Right renal cortex interstitium (tissue), 3 donors: ENCODE results near the gene EIF3CL. TPM values are rescaled to one million over a fixed set of nuclear protein-coding genes. Genes with fewer than 3 reads are reported as not detected.
"Not testable (repeated sequence)": the region's sequence is repeated elsewhere in the genome, so short reads cannot be mapped to it uniquely, and the experiment has no call there.

Experiments used
- DNase-seq, 3 donors: peaks; one replicate each; pipeline ENCODE4 v3.0.0-alpha.2; 2013; ENCODE audit warnings: low read depth in 3 of 3, low spot score in 2 of 3
- polyA plus RNA-seq, 3 donors: library from polyadenylated mRNA; unstranded; fragments of 120-200 nt; gene quantifications; one replicate each; pipeline ENCODE4 v1.2.1, GENCODE V29; 2013; ENCODE audit not compliant: insufficient read length in 3 of 3

The EIF3CL gene
- polyA plus RNA-seq, 3 donors = 93.1 to 110 (median 104) TPM

DNA sequence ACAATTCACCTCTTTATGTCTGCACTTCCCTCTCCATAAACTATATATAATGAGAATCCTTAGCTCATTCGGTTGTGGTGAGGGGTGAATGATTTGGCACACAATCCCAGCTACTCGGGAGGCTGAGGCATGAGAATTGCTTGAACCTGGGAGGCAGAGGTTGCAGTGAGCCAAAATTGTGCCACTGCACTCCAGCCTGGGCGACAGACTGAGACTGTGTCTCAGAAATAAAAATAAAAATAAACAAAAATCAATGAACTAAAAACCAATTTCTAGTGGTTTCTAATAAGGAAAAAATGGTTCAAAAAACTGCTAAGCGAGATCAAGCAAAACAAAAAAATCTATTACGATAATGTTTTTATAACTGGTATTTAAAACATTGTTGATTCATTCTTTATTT is 40.2 kb downstream of the EIF3CL start, which contains the start of gene NPIPB6:
Gene NPIPB6, minus strand, starts transcription at position 101 of the 400 bp plus-strand sequence. CDS start 686 bp downstream, outside the sequence.
- DNase-seq = not testable (repeated sequence)

DNA sequence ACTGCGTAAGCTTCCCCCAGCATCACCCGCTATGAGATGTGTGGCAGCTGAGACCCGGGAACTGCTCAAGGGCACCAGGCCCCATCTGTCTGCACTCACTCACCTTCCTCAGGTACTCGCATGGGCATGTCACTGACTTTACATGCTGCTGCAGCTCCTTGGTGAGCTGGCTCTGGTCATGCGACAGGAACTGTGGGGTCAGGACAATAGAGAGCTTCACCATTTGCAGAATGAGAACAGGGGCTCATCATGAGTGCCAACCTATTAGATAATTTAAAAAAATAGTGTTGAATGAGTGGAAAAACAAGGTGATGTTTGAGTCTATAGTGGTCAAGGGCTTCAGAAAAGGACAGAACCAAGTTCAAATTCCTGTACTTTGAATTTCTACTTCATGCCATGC is 41.0 kb downstream of the EIF3CL start:
- not testable (repeated sequence) for DNase-seq

DNA sequence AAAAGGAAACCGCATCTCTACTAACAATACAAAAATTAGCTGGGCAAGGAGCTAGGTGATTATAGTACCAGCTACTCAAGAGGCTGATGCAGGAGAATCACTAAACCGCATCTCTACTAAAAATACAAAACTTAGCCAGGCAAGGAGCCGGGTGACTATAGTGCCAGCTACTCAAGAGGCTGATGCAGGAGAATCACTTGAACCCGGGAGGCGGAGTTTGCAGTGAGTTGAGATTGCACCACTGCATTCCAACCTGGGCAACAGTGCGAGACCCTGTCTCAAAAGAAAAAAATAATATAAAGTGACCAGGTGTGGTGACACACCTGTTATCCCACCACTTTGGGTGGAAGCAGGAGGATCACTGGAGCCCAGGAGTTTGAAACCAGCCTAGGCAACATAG is 65.4 kb downstream of the EIF3CL start:
- not testable (repeated sequence) for DNase-seq

DNA sequence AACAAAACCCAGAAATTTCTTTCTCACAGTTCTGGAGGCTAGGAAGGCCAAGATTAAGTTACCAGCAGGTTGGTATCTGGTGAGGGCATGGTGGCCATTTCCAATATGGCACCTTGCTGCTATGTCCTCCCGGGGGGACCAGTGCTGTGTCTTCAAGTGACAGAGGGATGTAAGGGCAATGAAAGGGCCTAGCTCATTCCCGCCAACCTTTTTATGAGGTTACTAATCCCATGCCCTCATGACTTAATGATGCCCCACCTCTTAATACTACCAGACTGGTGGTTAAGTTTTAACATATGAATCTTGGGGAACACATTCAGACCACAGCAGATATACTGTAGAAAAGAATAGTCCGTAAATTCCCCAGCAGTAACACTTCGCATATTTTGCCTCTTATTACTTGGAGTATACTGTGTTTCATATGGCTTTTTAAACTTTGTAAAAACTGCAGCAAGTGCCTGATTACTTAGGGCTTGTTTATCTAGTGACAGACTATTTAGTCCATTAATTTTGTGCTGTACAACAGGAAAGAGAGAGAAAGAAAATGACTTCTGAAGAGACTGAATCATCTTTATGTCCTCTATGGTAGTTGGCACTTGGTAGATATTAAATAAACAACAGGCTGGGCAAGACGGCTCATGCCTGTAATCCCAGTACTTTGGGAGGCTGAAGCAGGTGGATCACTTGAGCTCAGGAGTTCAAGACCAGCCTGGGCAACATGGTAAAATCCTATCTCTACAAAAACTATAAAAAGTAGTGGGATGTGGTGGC is 66.5 kb downstream of the EIF3CL start:
- DNase-seq = not testable (repeated sequence)

DNA sequence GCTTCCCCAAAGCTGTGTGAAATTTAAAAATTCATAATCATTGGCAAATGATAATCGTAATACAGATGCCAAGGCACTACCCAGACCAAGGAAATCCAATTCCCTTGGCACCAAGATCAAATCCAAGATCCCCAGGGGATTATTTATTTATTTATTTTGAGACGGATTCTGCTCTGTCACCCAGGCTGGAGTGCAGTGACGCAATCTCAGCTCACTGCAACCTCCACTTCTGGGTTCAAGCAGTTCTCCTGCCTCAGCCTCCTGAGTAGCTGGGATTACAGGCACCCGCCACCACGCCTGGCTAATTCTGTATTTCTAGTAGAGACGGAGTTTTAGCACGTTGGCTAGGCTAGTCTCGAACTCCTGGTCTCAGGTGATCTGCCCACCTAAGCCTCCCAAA is 68.0 kb downstream of the EIF3CL start:
- DNase-seq = not testable (repeated sequence)

DNA sequence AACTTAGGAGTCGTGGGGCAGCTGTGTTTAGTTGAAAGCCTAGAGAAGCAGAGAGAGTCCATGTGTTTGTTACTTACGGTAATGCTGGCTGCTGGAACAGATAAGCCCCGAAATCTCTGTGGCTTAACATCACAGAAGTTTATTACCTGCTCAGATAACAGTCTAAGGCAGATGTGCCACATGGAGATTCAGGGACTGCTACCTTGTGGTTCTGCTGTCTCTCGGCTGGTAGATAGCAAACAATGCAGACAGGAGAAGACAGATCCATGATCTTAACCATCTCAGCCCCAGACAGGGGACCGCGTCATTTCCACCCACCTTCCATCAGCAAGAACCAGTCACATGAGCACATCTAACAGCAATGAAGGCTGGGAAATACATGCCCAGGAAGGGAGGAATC is 71.0 kb downstream of the EIF3CL start:
- DNase-seq = not testable (repeated sequence)

DNA sequence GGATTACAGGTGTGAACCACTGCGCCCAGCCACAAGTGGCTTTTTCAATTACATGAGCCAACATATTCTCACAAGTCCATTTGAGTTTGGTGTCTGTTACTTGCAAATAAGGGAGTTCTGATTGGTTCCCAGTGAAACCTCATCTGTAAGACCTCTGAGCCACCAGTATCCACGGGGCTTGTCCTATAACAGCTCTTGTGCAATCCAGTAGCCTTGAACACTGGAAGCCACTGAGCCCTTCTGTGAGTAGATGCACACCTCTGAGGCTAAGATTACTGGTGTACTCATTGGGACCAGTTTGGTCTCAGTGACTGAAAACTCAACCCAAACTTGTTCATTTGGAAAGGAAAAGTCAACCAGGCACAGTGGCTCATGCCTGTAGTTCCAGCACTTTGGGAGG is 72.7 kb downstream of the EIF3CL start:
- DNase-seq = not testable (repeated sequence)

DNA sequence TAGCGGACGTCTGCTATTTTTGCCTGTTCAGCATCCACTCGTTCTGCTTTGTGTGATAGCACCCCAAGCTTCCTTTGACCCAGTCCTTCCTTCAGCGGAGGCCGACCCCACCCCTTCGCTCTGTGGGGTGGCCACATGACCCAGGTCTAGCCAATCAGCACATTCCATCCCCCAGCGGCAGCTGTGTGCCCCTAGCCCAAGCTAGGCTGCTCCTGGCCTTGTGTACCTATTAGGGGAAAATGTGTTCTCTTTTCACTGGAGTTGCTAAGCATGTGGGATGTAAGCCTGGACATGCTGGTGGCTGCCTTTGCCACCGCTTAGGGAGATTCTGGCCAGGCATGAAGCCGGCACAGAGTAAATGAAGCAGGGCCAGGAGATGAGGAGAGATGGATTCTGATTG is 73.4 kb downstream of the EIF3CL start:
- not testable (repeated sequence) for DNase-seq

Other genes with a start within 250 kb of the EIF3CL start
- gene XPO6, start 191.9 kb downstream of the EIF3CL start, polyA plus RNA-seq = 10 to 100 TPM; 70.3 to 75.1 (median 73.7) TPM
- gene SBK1, start 111.3 kb downstream of the EIF3CL start, polyA plus RNA-seq = 10 to 100 TPM; 14.1 to 15.4 (median 14.2) TPM
- under 1 TPM; 0.44 to 0.99 (median 0.96) TPM for gene NPIPB6, start 40.3 kb downstream of the EIF3CL start, polyA plus RNA-seq
- under 1 TPM in 2 of 3 donors, not detected in 1; 0.10 to 0.28 TPM for gene NPIPB7, start 68.5 kb upstream of the EIF3CL start, polyA plus RNA-seq
- 10 to 100 TPM; 24.1 to 31.4 (median 28.2) TPM for gene CLN3, start 88.2 kb upstream of the EIF3CL start, polyA plus RNA-seq
- gene APOBR, start 90.8 kb upstream of the EIF3CL start, polyA plus RNA-seq = under 1 TPM; 0.57 to 0.67 (median 0.67) TPM
- not detected for gene IL27, start 103.0 kb upstream of the EIF3CL start, polyA plus RNA-seq
- 1 to 10 TPM; 7.9 to 8.3 (median 8.1) TPM for gene NUPR1, start 135.1 kb upstream of the EIF3CL start, polyA plus RNA-seq
- 10 to 100 TPM; 18.4 to 21.1 (median 20.2) TPM for gene SGF29, start 150.1 kb upstream of the EIF3CL start, polyA plus RNA-seq
- gene SULT1A2, start 193.2 kb upstream of the EIF3CL start, polyA plus RNA-seq = 1 to 10 TPM; 1.1 to 2.6 (median 1.6) TPM
- 10 to 100 TPM; 17.8 to 22.4 (median 20.6) TPM for gene SULT1A1, start 206.2 kb upstream of the EIF3CL start, polyA plus RNA-seq
- gene NPIPB8, start 234.2 kb upstream of the EIF3CL start, polyA plus RNA-seq = under 1 TPM in 1 of 3 donors, not detected in 2; 0.49 TPM